Trophoblast cell (in vitro differentiated cells and primary cell): Measurements from ENCODE around the gene CRYGN.
A peak's percentile ranks its signal among the peaks of the same experiment; 100 is the strongest.

Source experiments
- DNase-seq, 2 donors: peaks; one replicate each; pipeline ENCODE4 v3.0.0-alpha.2; 2016
- H2AFZ ChIP-seq: 2 replicates; pipeline ENCODE4 v1.6.1; 2013; ENCODE audit warnings: low read length, moderate library complexity, mild to moderate bottlenecking; ENCODE audit not compliant: insufficient read depth, poor library complexity
- H2AK5ac ChIP-seq: 2 replicates; pipeline ENCODE4 v1.6.1; 2013; ENCODE audit warnings: mild to moderate bottlenecking, low read length
- H2BK120ac ChIP-seq: 2 replicates; pipeline ENCODE4 v1.6.1; 2013; ENCODE audit warnings: low read length, mild to moderate bottlenecking, moderate library complexity; ENCODE audit not compliant: insufficient read depth, poor library complexity
- H2BK12ac ChIP-seq: 2 replicates; pipeline ENCODE4 v1.6.1; 2013; ENCODE audit warnings: mild to moderate bottlenecking, low read length, moderate library complexity
- H2BK5ac ChIP-seq: 2 replicates; pipeline ENCODE4 v1.6.1; 2013; ENCODE audit warnings: low read length, low read depth, moderate library complexity, mild to moderate bottlenecking; ENCODE audit not compliant: poor library complexity
- H3K14ac ChIP-seq: 2 replicates; pipeline ENCODE4 v1.6.1; 2013; ENCODE audit warnings: mild to moderate bottlenecking, low read length
- H3K18ac ChIP-seq: 2 replicates; pipeline ENCODE4 v1.6.1; 2013; ENCODE audit warnings: mild to moderate bottlenecking, low read length
- H3K23ac ChIP-seq: 2 replicates; pipeline ENCODE4 v1.6.1; 2013; ENCODE audit warnings: low read length
- H3K27ac ChIP-seq: 2 replicates; pipeline ENCODE4 v1.5.1; 2013; ENCODE audit warnings: low read depth, mild to moderate bottlenecking, inconsistent platforms, low read length, moderate library complexity
- H3K27me3 ChIP-seq: 2 replicates; pipeline ENCODE4 v1.6.1; 2013; ENCODE audit warnings: inconsistent platforms, mild to moderate bottlenecking, low read length, moderate library complexity; ENCODE audit not compliant: insufficient read depth
- H3K36me3 ChIP-seq, 2 experiments: 1 replicate in 1 of 2; 2 replicates in 1 of 2; pipeline ENCODE4 v1.6.1; 2013; ENCODE audit warnings: low read length in 2 of 2, mild to moderate bottlenecking in 2 of 2, moderate library complexity in 1 of 2; ENCODE audit not compliant: insufficient read depth in 2 of 2, control insufficient read depth in 1 of 2
- H3K4ac ChIP-seq: 2 replicates; pipeline ENCODE4 v1.6.1; 2013; ENCODE audit warnings: low read depth, mild to moderate bottlenecking, low read length, moderate library complexity
- H3K4me1 ChIP-seq, 2 experiments: 1 replicate in 1 of 2; 2 replicates in 1 of 2; pipeline ENCODE4 v1.6.1; 2013; ENCODE audit warnings: low read length in 2 of 2, mild to moderate bottlenecking in 2 of 2, moderate library complexity in 1 of 2; ENCODE audit not compliant: insufficient read depth in 2 of 2, control insufficient read depth in 1 of 2
- H3K4me2 ChIP-seq: 2 replicates; pipeline ENCODE4 v1.6.1; 2013; ENCODE audit warnings: inconsistent platforms, mild to moderate bottlenecking, low read length, moderate library complexity
- H3K4me3 ChIP-seq: 2 replicates; pipeline ENCODE4 v1.5.1; 2013; ENCODE audit warnings: mild to moderate bottlenecking, low read depth, low read length, inconsistent platforms
- H3K79me1 ChIP-seq: one replicate; pipeline ENCODE4 v1.6.1; 2013; ENCODE audit warnings: low read length
- H3K79me2 ChIP-seq: 2 replicates; pipeline ENCODE4 v1.6.1; 2013; ENCODE audit warnings: low read length, mild to moderate bottlenecking; ENCODE audit not compliant: control insufficient read depth, insufficient read depth, poor library complexity
- H3K9ac ChIP-seq: 2 replicates; pipeline ENCODE4 v1.6.1; 2013; ENCODE audit warnings: mild to moderate bottlenecking, low read length
- H3K9me3 ChIP-seq: 2 replicates; pipeline ENCODE4 v1.6.1; 2013; ENCODE audit warnings: low read depth, mild to moderate bottlenecking, control low read depth, inconsistent platforms, low read length; ENCODE audit not compliant: insufficient read depth
- H4K12ac ChIP-seq: 2 replicates; pipeline ENCODE4 v1.6.1; 2013; ENCODE audit warnings: low read depth, mild to moderate bottlenecking, low read length, moderate library complexity
- H4K8ac ChIP-seq: 2 replicates; pipeline ENCODE4 v1.6.1; 2013; ENCODE audit warnings: low read depth, mild to moderate bottlenecking, low read length, moderate library complexity
- H4K91ac ChIP-seq: one replicate; pipeline ENCODE4 v1.6.1; 2013; ENCODE audit warnings: low read depth, mild to moderate bottlenecking, low read length, moderate library complexity
- WGBS: extraction: QIAGEN DNeasy Blood & Tissue Kit; methylation state at CpG from one replicate; pipeline ENCODE4 v1.1.7; 2013; ENCODE audit warnings: missing lambda C conversion rate; ENCODE audit not compliant: insufficient read length, insufficient coverage; ENCODE audit errors: extremely low coverage; 5-methylcytosine and 5-hydroxymethylcytosine counted together

Gene CRYGN

DNA sequence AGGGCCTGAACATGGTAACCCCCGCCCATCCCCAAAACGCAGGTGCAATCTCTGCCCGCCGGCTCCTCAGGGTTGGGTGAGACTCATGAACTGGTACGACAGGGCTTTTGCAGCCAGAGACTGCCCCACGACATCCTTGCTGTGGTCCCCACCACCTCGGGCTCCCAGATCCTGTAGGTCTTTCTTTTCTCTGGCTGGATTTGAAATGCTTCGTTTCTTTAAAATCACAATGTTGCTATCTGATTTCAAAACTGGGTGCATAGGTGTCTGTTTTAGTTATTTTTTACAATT is 52.0 kb downstream of the CRYGN start:
- no peak overlapping the region for H2BK120ac ChIP-seq
- H3K4me1 ChIP-seq = no peaks in the 10 kb centered on the region

DNA sequence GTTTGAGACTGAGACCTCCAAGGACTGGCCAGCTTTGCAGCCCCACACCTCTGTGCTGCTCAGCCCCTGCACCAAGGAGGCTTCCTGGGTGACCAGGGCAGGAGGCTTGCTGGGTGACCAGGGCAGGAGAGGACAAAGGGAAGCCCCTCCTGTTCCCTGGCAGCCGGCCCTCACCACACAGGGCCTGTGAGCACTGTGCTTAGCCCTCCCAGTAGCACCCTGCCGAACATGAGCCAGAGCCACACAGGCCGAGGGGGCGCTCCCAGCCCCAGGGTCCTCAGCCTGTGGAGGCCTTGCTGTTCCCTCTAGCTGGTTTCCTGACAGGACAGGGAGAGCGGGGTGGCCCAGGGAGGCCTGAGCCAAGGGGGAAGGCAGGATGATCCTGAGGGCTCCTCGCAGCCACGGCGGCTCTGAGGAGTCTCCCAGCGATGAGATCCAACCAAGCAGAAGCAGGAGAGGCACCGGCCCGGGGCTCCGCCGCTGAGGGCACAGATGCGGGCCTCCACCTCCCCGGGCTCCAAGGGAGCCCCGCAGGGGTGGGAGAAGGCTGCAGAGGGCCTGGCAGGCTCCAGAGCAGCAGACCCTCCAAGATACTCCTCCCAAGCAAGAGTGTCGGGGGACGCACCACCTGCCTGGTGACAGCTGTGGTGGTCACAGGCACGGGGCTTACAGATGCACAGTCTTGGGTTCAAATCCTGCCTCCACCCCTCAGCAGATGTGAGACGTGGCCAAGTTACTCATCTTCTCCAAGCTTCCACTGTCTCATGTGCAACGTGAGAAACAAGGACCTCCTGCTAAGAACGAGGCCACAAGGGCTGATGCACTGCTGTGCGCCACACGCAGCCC is 52.6 kb downstream of the CRYGN start:
- no peak overlapping the region for H2BK5ac ChIP-seq
- H2AFZ ChIP-seq = no peak overlapping the region
- peaks cover under 1% of the 10 kb centered on the region for H3K27me3 ChIP-seq
- H3K4me3 ChIP-seq = no peak overlapping the region
- H3K9me3 ChIP-seq = peaks cover 2% of the 10 kb centered on the region
- no peak overlapping the region for H2AK5ac ChIP-seq
- WGBS = no CpG with 5 or more reads among the region's 24 CpGs
- peaks cover 5 to 8% of the 10 kb centered on the region in 2 experiments for H3K36me3 ChIP-seq
- H3K4me1 ChIP-seq = no peaks in the 10 kb centered on the region
- H4K12ac ChIP-seq = no peak overlapping the region
- no peak overlapping the region for H4K91ac ChIP-seq
- H2BK120ac ChIP-seq = no peak overlapping the region
- no peaks in the 10 kb centered on the region for H3K79me2 ChIP-seq
- DNase-seq = no peak
- H3K9ac ChIP-seq = no peak overlapping the region
- no peak overlapping the region for H2BK12ac ChIP-seq
- H3K18ac ChIP-seq = no peak overlapping the region
- no peak overlapping the region for H4K8ac ChIP-seq
- H3K4ac ChIP-seq = no peak overlapping the region
- H3K27ac ChIP-seq = no peak overlapping the region
- no peak overlapping the region for H3K4me2 ChIP-seq
- no peak overlapping the region for H3K23ac ChIP-seq
- no peak overlapping the region for H3K14ac ChIP-seq
- H3K79me1 ChIP-seq = no peaks in the 10 kb centered on the region

More for the DNA sequence above, 52.0 kb downstream of the CRYGN start:
- no peak overlapping the region for H3K18ac ChIP-seq
- no peak overlapping the region for H3K9ac ChIP-seq
- H3K14ac ChIP-seq = no peak overlapping the region
- H3K36me3 ChIP-seq = peaks cover 5 to 8% of the 10 kb centered on the region in 2 experiments
- no peak overlapping the region for H3K4me3 ChIP-seq
- H3K79me2 ChIP-seq = no peaks in the 10 kb centered on the region
- no peak overlapping the region for H2BK5ac ChIP-seq
- H3K27me3 ChIP-seq = no peaks in the 10 kb centered on the region
- no peak for DNase-seq
- H3K23ac ChIP-seq = no peak overlapping the region
- no peak overlapping the region for H2AFZ ChIP-seq
- H4K12ac ChIP-seq = no peak overlapping the region
- H3K79me1 ChIP-seq = no peaks in the 10 kb centered on the region
- no peak overlapping the region for H3K4ac ChIP-seq
- H2BK12ac ChIP-seq = no peak overlapping the region
- H2AK5ac ChIP-seq = no peak overlapping the region
- no peak overlapping the region for H3K27ac ChIP-seq
- WGBS = no CpG with 5 or more reads among the region's 8 CpGs
- H4K8ac ChIP-seq = no peak overlapping the region
- H3K4me2 ChIP-seq = no peak overlapping the region
- no peak overlapping the region for H4K91ac ChIP-seq
- H3K9me3 ChIP-seq = peaks cover 2% of the 10 kb centered on the region

DNA sequence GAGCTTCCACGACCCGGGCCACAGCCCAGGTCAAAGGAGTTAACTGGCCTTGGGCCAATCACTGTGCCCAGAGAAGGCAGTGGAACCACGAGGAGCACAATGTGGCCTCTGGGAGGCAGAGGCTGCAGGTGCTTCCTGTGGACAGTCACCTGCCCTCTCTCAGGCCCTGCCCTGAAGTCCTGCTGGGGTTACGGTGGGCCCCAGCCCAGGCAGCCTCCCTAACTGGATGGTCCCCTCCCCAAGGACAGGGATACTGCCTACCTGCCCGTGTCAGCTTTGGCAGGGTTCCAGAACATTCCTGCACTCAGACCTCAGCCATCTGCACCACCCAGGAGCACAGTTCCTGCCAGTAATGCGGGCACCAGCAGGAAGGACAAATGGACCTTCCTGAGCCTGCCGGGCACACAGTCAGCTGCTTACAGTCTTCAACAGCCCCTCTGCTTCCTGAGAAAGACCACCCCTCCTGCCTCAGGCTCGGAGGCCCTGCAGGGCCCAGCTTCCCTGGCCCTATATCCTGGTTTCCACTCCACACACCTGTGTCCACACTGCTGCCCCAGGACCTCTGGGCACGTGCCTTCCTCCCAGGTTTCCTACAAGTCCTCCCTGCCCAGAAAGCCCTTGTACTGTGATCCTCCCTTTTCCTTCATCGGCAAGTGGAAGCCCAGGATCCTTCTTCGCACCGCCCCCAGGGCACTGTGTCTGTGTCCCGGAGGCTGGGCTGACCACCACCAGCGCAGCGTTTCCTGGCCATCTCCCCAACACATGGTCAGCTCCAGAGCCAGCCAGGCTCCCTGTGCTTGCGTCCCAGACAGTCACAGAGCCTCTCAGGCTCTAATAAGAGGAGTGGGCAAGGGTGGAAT is 53.4 kb downstream of the CRYGN start:
- no peak overlapping the region for H3K4me3 ChIP-seq
- no peak overlapping the region for H3K23ac ChIP-seq
- H4K12ac ChIP-seq = no peak overlapping the region
- H3K14ac ChIP-seq = no peak overlapping the region
- H3K9me3 ChIP-seq = peaks cover 2% of the 10 kb centered on the region
- peaks cover 9% of the 10 kb centered on the region for H3K27me3 ChIP-seq
- H2AFZ ChIP-seq = no peak overlapping the region
- H2BK120ac ChIP-seq = no peak overlapping the region
- H2BK5ac ChIP-seq = no peak overlapping the region
- peaks cover 5 to 8% of the 10 kb centered on the region in 2 experiments for H3K36me3 ChIP-seq
- no peak overlapping the region for H3K9ac ChIP-seq
- no peak overlapping the region for H2AK5ac ChIP-seq
- H4K91ac ChIP-seq = no peak overlapping the region
- H3K27ac ChIP-seq = no peak overlapping the region
- no peaks in the 10 kb centered on the region for H3K79me2 ChIP-seq
- no peak overlapping the region for H3K18ac ChIP-seq
- H3K79me1 ChIP-seq = no peaks in the 10 kb centered on the region
- H2BK12ac ChIP-seq = no peak overlapping the region
- H3K4me2 ChIP-seq = no peak overlapping the region
- DNase-seq = peak in 1 of 2 donors; percentile 52
- no CpG with 5 or more reads among the region's 16 CpGs for WGBS
- peaks cover 6 to 8% of the 10 kb centered on the region in 2 experiments for H3K4me1 ChIP-seq
- no peak overlapping the region for H4K8ac ChIP-seq
- no peak overlapping the region for H3K4ac ChIP-seq

DNA sequence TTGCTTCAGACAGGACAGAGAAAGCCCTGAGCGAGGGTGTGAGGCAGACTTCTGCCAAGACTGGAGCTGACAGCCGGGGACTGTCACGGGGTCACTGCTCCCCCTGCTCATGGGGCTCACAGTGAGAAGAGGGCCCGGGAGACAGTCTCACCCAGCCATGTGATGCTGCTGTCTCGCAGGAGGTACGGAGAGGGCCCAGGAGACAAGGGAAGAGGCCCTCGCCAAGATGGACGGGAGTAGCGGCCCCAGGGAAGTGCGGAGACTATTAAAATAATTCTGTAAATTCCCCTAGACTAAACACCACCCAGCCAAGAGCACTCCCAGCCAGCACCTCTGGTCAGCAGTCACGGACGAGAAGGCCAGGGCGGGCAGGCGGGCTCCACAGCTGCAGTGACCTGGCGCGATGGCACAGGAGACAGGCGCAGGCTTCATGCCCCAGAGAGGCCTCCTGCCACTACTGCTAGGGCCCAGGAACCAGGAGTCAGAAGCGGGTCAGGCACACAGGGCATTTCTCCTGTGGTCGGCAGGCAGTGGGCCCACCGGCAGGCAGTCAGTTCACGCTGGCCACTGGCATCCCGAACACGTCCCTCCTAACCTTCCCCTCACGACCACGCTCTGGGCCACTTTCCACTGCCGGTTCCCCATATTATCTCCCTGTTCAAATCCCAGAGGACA is 54.2 kb downstream of the CRYGN start:
- peaks cover 2% of the 10 kb centered on the region for H3K9me3 ChIP-seq
- no peak overlapping the region for H3K9ac ChIP-seq
- H3K79me2 ChIP-seq = no peaks in the 10 kb centered on the region
- H3K27ac ChIP-seq = no peak overlapping the region
- H3K4me3 ChIP-seq = no peak overlapping the region
- no peak overlapping the region for H4K8ac ChIP-seq
- no peak overlapping the region for H4K12ac ChIP-seq
- H2AFZ ChIP-seq = no peak overlapping the region
- peaks cover 5 to 8% of the 10 kb centered on the region in 2 experiments for H3K36me3 ChIP-seq
- H2BK120ac ChIP-seq = no peak overlapping the region
- no peaks in the 10 kb centered on the region for H3K79me1 ChIP-seq
- no peak overlapping the region for H3K23ac ChIP-seq
- H3K4me2 ChIP-seq = no peak overlapping the region
- H3K18ac ChIP-seq = no peak overlapping the region
- H3K27me3 ChIP-seq = peaks cover 10% of the 10 kb centered on the region
- H2AK5ac ChIP-seq = no peak overlapping the region
- WGBS = no CpG with 5 or more reads among the region's 26 CpGs
- H3K14ac ChIP-seq = no peak overlapping the region
- DNase-seq = no peak
- no peak overlapping the region for H3K4ac ChIP-seq
- H2BK12ac ChIP-seq = no peak overlapping the region
- no peak overlapping the region for H4K91ac ChIP-seq
- peaks cover 9 to 11% of the 10 kb centered on the region in 2 experiments for H3K4me1 ChIP-seq
- no peak overlapping the region for H2BK5ac ChIP-seq
